ENCODE measurements around the gene IFITM1. TPM values are rescaled to one million over a fixed set of nuclear protein-coding genes. Genes with fewer than 3 reads are reported as not detected.
A peak's percentile ranks its signal among the peaks of the same experiment; 100 is the strongest.

The IFITM1 gene
- total RNA-seq, 1 donor from 2014 or later, result 526 TPM

GRCh38 chr11:315051-315481, 1.2 kb downstream of the IFITM1 start:
- no peak overlapping the region for H2AFZ ChIP-seq (ENCODE audit: low read depth, low read length)
- H3K4me1 ChIP-seq (ENCODE audit: insufficient read depth, low read length), result peaks cover 10% of the 10 kb centered on the region
- H3K27me3 ChIP-seq (ENCODE audit: insufficient read depth, low read length), result peaks cover 26% of the 10 kb centered on the region
- H3K27ac ChIP-seq (ENCODE audit: low read depth, low read length), result no peak overlapping the region
- no peak overlapping the region for H3K4me3 ChIP-seq (ENCODE audit: insufficient read depth, low read depth, low read length)
- FAIRE-seq, result no peak
- H3K9ac ChIP-seq (ENCODE audit: low read length), result no peak overlapping the region
- Mint-ChIP-seq H3K36me3 (ENCODE audit: low read depth, unreplicated experiment) (peaks cover 4% of the 10 kb centered on the region), H3K4me1 (ENCODE audit: low read depth, unreplicated experiment) (peaks cover 26% of the 10 kb centered on the region), H3K9me3 (ENCODE audit: unreplicated experiment) (no peaks in the 10 kb centered on the region), H3K27me3 (ENCODE audit: low read depth, unreplicated experiment) (no peaks in the 10 kb centered on the region), H3K4me3 (ENCODE audit: unreplicated experiment) (peak overlapping the region; percentile 95), H3K27ac (ENCODE audit: unreplicated experiment) (peak overlapping the region; percentile 47)
- TF ChIP-seq EZH2 (IDR thresholded peaks at IDR 0.05; ENCODE audit: insufficient read depth, low read length), result no peak
- no peak for TF ChIP-seq CTCF (IDR thresholded peaks at IDR 0.05; ENCODE audit: insufficient read depth, low read depth, low read length)
- no peaks in the 10 kb centered on the region for H3K36me3 ChIP-seq (ENCODE audit: insufficient read depth, low read length)
- no peak for DNase-seq (ENCODE audit: low read depth)
- H3K79me2 ChIP-seq (ENCODE audit: insufficient read depth, low read length), result peaks cover 6% of the 10 kb centered on the region
- no peaks in the 10 kb centered on the region for H3K9me3 ChIP-seq (ENCODE audit: insufficient read depth, low read depth, low read length)
- no peak overlapping the region for H3K4me2 ChIP-seq (ENCODE audit: low read length)
- no peaks in the 10 kb centered on the region for H4K20me1 ChIP-seq (ENCODE audit: insufficient read depth, low read length)

DNA sequence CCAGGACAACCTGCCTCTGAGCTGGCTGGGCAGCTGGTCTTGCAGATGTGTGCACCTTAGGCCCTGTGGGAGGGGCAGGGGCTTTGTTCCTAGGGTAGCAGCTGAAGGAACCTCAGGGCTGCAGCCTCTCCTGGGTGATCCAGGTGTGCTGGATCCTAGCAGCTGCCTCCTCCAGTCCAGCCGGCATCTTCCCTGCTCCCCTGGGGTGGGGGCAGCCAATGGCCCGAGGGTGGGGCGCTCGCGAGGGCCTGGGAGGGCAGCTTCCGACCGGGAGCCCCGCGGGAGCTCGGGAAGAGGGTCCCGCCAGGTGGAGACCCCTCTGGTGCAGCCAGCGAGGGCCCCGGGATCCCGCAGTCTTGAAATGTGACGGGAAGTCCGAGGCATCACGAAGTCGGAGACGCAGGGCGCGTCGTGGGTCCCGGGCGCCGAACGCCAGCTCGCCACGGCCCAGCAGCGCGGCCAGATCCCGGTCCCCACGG, 1.7 kb downstream of the IFITM1 start:
- Histone ChIP-seq H3K4me3 (ENCODE audit: insufficient read depth, low read depth, low read length) (no peak overlapping the region), H4K20me1 (ENCODE audit: insufficient read depth, low read length) (no peaks in the 10 kb centered on the region), H3K27me3 (ENCODE audit: insufficient read depth, low read length) (peaks cover 26% of the 10 kb centered on the region), H3K9me3 (ENCODE audit: insufficient read depth, low read depth, low read length) (no peaks in the 10 kb centered on the region), H2AFZ (ENCODE audit: low read depth, low read length) (peak overlapping the region; percentile 32), H3K27ac (ENCODE audit: low read depth, low read length) (no peak overlapping the region), H3K9ac (ENCODE audit: low read length) (no peak overlapping the region), H3K4me1 (ENCODE audit: insufficient read depth, low read length) (peaks cover 13% of the 10 kb centered on the region), H3K79me2 (ENCODE audit: insufficient read depth, low read length) (peaks cover 11% of the 10 kb centered on the region), H3K4me2 (ENCODE audit: low read length) (peak overlapping the region; percentile 44), H3K36me3 (ENCODE audit: insufficient read depth, low read length) (no peaks in the 10 kb centered on the region)
- Mint-ChIP-seq H3K36me3 (ENCODE audit: low read depth, unreplicated experiment) (peaks cover 5% of the 10 kb centered on the region), H3K9me3 (ENCODE audit: unreplicated experiment) (no peaks in the 10 kb centered on the region), H3K27me3 (ENCODE audit: low read depth, unreplicated experiment) (no peaks in the 10 kb centered on the region), H3K4me1 (ENCODE audit: low read depth, unreplicated experiment) (peaks cover 28% of the 10 kb centered on the region), H3K4me3 (ENCODE audit: unreplicated experiment) (peak overlapping the region; percentile 95), H3K27ac (ENCODE audit: unreplicated experiment) (peak overlapping the region; percentile 47)
- DNase-seq (ENCODE audit: low read depth) (no peak), FAIRE-seq (no peak)
- TF ChIP-seq EZH2 (IDR thresholded peaks at IDR 0.05; ENCODE audit: insufficient read depth, low read length) (no peak), CTCF (IDR thresholded peaks at IDR 0.05; ENCODE audit: insufficient read depth, low read depth, low read length) (no peak)

- H3K9ac ChIP-seq (ENCODE audit: low read length), result no peak overlapping the region
- H3K4me3 ChIP-seq (ENCODE audit: insufficient read depth, low read depth, low read length), result no peak overlapping the region
- Mint-ChIP-seq H3K9me3 (ENCODE audit: unreplicated experiment) (no peaks in the 10 kb centered on the region), H3K36me3 (ENCODE audit: low read depth, unreplicated experiment) (peaks cover 7% of the 10 kb centered on the region), H3K4me1 (ENCODE audit: low read depth, unreplicated experiment) (peaks cover 32% of the 10 kb centered on the region), H3K4me3 (ENCODE audit: unreplicated experiment) (peak overlapping the region; percentile 91), H3K27ac (ENCODE audit: unreplicated experiment) (peak overlapping the region; percentile 88), H3K27me3 (ENCODE audit: low read depth, unreplicated experiment) (no peaks in the 10 kb centered on the region)
- H2AFZ ChIP-seq (ENCODE audit: low read depth, low read length), result peak overlapping the region; percentile 32
- no peaks in the 10 kb centered on the region for H4K20me1 ChIP-seq (ENCODE audit: insufficient read depth, low read length)
- DNase-seq (ENCODE audit: low read depth) (no peak), FAIRE-seq (no peak)
- no peak overlapping the region for H3K27ac ChIP-seq (ENCODE audit: low read depth, low read length)
- TF ChIP-seq CTCF (IDR thresholded peaks at IDR 0.05; ENCODE audit: insufficient read depth, low read depth, low read length) (no peak), EZH2 (IDR thresholded peaks at IDR 0.05; ENCODE audit: insufficient read depth, low read length) (peak; percentile 100)
- H3K4me2 ChIP-seq (ENCODE audit: low read length), result peak overlapping the region; percentile 44
- H3K79me2 ChIP-seq (ENCODE audit: insufficient read depth, low read length), result peaks cover 12% of the 10 kb centered on the region
- no peaks in the 10 kb centered on the region for H3K9me3 ChIP-seq (ENCODE audit: insufficient read depth, low read depth, low read length)
- peaks cover 13% of the 10 kb centered on the region for H3K4me1 ChIP-seq (ENCODE audit: insufficient read depth, low read length)
- peaks cover 26% of the 10 kb centered on the region for H3K27me3 ChIP-seq (ENCODE audit: insufficient read depth, low read length)
- no peaks in the 10 kb centered on the region for H3K36me3 ChIP-seq (ENCODE audit: insufficient read depth, low read length)
Observed at GRCh38 chr11:316031-316701, 2.3 kb downstream of the IFITM1 start.
